HPDE6-E6E7 (cell line): ENCODE data around the gene CAST.
A peak's percentile ranks its signal among the peaks of the same experiment; 100 is the strongest.

Experiments
- DNase-seq: peaks from one replicate; pipeline ENCODE4 v3.0.0; 2011; ENCODE audit warnings: missing footprints; ENCODE audit errors: extremely low spot score

Gene CAST

DNA sequence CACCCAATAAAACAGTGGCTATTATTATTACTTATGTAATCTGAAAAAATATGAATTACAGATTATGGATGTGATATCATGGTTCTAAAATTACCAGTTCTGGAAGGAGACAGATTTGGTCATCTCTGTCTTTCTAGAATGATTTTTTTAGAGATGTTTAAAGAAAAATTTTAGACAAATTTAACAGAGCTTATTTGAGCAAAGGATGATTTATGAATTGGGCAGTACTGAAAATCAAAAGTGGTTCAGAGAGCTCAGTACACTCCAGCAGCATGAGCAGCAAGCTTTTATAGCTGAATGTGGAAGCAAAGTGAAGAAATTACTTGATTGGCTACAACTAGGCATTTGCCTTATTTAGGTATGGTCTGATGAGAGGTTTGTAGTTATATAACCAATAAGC is 11.0 kb downstream of the CAST start:
- no peak for DNase-seq

DNA sequence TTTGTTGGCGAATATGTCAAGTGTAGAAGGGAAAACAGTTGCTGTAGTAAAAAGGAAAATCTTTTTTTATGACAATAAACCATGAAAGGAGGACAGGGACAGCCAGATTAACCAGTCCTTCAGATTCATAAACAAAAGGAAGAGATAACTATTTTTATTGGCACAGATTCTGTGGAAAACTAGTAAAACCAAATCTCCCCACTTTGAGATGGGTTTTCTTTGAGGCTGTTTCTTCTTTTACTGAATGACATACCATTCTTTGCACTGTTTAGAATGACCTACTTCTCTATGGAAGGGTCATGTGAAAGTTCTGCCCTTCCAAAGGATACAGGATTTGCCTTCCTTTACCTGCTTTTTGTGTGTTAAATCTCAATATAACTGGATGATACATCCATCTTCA is 13.7 kb downstream of the CAST start:
- no peak for DNase-seq

DNA sequence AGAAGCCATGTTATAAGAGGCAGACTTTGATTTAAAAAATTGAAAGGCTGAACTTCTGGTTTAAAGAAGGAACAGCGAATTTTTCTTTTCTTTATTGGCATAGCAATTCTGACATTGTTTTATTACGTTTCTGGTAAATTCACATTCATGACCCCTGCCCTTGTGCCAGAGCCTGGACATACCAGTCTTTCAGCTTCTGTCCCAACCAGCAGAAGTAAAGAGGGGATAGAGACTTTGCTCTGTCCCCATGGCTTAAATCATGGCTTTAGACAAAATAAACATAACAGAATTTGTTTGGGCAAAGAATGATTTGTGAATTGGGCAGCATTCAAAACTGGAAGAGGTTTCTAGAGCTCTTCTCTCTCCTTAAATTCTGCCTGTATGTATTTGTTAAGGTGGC is 15.3 kb downstream of the CAST start:
- DNase-seq: no peak

DNA sequence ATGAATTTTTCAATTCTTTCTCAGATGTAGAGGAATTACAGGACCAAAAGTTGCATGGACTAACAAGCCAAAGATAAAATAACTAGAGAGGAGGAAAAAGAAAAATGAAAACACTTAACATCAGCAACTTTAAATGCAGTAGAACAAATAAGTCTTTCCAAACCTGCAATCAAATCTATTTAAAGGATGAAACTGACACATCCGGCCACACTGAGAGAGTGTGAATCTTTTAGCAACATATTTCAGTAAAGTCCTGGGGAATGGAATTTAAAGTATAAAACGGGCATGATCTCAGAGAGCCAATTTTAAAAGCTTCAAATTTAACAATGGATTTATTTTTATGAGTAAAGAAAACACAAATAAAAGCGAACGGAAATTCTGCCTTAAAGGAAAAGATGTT is 17.1 kb downstream of the CAST start:
- no peak for DNase-seq

DNA sequence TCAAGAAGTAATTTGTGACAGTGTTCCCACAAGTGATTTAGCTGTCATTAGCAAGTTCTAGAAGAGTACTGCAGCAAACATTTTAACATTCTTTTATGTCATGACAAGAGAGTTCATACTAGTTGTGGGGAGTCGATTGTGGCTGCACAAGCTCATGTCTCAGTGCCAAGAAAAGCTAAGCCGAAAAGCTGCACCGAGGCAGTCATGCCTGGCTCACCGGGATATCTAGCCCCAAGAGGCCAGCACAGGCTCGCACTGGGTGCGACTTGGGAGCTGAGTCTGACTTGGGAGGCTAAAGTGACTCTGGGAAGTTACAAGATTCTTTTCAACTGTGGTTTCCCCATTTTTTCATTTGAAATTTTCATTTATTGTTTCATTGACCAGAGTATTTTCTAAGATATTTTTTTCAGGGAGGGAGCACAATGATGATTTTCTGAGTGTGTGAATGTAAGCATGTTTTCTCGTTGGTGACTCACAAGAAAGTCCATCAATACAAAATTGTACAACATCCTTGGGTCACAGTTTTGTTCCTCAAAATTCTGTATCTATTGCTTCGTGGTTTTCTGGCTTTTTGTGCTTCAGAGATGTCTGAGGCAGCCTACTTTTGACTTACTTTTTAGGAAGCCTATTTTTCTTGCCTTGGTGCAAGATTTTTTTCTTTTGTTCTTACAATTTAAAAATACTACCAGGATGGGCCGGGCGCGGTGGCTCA is 18.7 kb downstream of the CAST start:
- no peak for DNase-seq

DNA sequence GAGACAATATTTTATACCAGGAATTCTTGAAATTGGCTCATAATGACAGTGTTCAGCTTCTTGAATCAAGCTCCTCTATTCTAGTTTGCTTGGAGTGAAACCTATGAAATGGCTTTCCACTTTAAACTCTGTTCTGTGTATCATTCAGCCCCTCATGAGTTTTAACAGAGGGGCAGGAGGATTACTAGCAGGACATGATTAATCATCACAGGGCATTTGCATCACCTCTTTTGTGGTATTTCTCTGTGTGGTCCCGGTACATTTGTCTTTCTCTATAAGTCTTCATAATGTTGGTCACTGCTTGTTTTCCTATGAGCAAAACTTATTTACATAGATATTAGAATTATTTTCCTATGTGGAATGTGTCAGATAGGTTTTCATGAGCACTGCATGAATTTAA is 21.2 kb downstream of the CAST start:
- no peak for DNase-seq

DNA sequence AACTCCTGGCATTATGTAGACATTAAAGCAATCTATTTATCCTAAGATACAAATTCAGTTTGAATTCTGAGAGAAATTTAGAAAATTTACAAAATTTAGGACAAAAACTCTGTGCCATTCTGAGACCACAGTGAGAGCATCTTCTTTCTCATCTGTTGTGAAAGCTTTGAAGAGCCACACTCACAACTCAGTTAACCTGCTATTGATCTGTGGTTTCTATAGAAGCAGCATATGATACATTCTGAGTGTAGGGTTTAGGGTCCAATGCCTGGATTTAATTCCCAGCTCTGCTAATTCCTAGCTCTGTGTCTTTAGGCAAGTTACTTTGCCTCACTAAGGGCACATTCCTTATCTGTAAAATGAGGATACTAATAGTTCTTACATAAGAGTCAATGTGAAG is 21.6 kb downstream of the CAST start:
- no peak for DNase-seq

DNA sequence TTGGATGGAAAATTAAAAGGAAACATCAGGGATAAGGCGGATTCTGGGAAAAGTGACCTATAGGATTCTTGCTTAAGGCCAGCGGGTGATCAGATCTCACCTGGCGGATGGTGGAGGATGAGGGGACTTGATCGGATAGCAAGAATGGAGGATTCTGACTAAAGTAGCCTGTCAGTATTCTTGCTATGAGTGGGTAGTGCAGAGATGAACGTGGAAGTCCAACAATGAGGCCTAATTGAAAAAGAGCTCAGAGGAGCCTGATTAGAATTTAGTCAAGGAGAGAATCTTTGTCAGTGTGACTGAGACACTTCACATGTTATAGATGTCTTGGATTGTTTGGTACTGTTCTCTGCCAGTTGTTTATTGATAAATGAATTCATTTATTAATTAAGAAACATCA is 24.9 kb downstream of the CAST start:
- no peak for DNase-seq

DNA sequence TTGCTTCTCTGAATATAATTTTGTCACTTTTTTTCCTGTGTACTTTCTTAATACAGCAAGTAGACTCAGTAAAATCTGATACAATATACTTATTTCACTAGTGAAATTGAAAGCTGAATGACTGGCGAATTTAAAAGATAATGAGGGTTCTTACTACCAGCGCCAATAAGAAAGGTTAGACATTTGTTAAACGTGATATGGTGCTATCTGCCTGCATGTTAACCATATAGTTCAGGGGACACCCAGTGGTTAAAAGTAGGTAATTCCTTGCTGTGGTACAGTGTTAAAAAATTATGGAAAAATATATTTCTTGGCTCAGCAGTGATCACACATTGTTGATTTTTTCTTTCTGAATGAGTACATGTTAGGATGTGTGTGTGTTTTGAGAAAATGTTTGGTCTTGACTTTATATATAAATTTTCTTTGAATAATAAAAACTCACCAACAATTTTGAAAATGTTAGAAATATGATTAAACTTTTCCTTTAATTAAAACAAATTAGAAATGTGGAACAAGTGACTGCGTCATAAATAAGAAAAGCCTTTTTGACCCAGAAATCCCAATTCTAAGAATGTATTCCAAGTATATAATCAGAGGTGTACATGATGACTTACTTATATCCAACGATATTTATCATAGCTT is 25.8 kb downstream of the CAST start:
- no peak for DNase-seq

DNA sequence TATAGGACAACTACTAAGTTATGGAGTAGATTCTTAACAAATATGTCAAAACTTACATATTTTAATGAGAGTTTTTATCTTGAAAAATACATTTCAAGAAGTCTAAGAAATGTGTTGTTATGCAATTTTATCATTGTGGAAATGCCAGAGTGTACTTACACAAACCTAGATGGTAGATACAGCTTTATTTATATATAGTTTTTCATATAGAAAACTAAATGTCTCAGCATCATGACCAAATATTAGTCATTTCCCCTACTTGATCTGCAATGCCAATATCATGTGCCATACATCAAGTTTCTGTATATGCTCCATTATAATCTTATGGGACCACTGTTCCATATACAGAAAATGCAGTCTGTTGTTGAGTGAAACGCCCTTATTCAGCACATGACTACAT is 28.7 kb downstream of the CAST start:
- no peak for DNase-seq

DNA sequence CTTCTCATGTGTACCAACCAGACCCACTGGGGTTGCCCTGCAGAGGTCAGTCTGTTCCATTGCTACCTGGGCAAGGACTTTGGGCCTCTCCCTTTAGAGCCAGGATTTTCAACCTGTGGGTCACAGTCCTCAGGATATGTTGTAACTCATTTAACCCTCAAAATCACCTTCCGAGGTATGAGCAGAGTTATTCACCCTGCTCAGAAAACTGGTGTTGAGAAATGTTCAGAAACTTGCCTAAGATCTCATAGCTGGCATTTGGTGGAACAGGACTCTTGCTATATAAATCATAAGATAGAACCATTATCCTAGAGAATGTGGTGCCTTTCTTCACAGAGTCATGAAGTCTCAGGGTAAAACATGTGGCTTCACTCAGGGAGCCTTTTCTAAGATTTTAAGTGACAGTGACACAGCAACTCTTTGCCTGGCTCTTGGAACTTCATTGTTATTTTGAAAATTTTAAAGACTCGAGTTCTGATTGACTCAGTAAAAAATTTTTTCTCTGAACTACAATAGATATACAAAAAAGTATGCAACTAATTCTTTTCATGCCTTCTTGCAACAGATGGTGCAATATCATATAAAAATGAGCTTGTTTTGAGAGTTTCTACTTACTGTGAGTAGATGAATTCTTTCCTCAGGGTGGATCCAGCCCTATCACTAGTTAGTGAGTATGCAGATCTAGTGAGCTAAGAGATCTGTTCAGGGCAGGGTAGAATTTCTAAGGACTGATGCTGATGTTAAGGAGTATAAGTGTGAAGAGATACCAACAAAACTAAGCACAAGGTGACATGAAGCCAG is 29.5 kb downstream of the CAST start:
- DNase-seq: no peak

DNA sequence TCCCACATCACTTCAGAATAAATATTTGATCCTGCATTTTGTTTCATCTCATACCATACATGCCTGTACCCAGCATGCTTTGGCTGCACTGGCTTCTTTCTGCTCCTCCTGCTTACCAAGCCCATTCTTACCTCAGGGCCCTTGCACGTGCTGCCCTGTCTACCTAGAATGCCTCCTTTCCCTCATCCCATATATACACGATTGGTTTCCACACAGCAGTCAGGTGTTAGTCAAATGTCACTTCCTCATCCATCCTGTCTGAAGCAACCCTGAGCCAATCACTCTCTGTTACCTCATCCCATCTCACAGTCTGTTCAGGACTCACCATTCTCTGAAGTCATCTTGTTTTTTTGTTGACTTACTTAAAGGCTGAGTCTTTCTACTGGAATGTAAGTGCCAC is 30.3 kb downstream of the CAST start:
- no peak for DNase-seq

DNA sequence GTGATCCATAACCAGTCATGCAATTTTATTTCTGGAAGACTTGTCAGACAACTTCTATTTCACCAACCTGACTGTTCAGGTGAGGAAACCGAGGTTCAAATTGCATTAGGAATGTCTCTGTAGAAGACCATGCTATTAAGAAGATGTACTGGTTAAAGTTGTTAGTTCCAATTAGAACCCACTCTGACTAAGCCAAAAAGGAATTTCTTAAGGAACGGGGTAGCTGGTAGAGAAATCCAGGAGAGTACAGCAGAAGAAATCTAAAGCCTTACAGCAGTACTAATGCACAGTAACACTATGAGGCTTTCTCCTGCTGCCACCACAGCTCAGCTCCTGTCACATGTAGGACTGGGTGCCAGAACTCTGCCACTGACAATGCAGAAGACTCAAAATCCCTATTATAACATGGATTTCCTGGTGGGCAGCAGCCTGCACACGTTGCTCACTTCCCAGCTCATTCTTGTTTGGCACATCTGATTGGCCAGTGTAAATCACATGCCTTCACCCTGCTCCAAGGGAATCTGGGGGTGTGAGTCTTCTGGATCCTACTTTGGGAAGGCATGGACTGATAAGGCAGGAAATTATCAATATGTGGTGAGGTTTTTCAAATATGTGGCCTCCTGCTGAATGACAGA is 37.1 kb downstream of the CAST start:
- DNase-seq: no peak

DNA sequence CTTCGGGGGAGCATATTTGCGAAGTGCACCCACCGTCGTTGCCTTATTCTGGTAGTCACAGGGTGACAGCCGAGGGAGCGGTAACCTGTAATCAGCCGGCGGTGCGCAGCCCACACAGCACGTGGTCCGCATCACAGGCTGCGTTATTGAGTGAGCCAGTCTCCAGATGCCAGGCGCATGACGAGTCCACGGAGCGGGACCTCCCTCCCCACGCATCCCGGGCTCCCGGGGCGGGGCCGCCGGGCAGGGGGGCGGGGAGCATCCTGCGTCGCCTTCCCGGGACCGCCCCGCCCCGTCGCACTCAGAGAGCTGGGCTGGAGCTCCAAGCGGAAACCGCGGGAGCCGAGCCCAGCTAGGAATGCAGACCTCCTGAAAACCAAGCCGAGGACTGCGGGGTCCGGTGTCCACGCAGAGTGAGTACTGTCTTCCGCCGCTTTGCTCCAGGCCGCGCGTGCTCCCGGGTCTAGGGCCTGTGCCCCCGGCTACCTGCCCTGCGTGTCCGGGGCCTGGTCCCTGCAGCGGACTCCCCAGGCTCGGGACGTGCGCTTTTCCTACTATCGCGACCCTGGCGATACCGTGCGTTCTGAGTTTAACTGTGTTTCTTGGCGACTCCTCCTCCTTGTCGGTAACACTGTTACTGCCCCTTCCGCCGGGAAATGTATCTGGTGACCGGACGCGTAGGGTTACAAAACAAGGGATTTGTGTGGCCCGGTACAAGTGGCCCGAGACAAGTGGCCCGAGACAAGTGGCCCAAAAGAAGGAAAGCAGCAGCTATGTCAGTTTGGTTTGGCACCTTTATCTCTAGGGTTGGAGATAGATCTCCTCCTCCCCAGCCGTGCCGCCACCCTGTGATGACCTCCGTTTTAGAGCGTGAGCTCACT is 40.6 kb downstream of the CAST start:
- peak; percentile 94 for DNase-seq

DNA sequence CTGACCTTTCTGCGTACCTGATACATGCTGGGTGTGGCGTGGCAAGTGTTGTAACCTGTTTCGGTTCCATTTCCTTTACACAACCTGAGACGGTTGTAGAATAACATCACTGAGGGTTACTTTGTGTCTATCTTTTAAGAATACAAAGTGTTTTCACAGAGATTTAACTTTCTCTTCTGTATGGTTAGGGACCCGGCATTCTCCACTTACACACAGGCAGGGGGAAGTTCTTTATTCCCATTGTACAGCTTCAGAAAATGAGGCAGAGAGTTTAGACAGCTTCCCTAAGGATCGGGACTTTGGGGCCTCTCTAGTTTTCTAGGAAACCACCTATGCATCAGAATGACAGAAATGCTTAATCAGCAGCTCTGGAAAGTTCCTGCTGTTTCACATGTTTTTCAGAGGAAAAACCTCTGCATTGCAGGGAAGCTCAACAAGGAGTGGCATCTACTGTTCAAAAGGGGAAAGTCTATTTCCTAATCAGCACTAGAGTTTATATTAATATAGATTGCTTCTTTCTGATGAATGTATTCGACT is 41.3 kb downstream of the CAST start:
- no peak for DNase-seq

DNA sequence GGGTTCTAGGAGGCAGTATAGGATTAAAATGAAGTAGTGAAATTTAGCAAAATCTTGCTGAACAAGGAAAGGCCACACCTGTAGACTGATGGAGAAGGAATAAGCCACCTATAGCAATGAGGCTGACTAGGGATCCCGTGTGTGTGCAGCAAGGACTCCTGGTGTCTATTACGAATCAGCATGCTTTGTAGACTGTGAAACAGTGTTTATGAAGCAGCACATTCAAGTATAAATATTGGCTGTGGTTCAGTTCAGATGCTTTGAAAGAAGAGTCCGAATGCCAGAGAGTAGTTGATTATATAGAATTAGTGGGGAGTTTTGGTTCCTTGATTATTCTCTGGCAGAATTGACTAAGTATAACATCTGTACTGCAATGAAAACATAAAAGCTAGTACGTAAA is 41.8 kb downstream of the CAST start:
- DNase-seq: no peak

DNA sequence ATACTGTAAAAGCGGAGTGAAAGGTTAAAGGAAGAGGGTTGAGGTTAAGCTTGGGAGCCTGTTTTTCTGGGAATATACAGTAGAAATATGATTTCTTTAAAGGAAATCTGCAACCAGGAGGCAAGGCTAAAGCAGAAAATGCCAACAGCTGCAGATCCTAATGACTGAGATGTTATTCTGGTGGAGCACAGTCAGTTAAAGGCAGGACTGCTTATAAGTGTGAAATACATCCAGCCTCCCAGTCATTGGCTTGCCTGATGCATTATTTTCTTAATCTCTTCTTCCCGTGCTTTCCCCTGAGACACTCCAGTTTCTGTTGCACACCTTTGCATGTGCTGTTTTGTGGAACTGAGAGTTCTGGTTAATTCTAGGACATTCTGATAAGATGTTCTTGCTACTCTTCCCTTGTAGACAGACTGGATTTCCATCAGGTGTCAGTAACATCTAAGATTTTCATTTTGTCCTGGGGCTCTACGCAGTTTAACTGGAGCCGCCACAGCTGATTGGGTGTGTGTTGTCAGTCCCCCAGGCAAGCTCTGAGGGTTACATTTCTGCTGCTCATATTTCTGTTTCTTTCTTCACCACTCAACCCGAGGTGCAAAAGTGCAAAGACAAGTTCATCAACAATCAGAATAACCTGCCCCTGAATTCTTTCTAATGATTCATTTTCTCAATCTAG is 44.4 kb downstream of the CAST start:
- DNase-seq: no peak

DNA sequence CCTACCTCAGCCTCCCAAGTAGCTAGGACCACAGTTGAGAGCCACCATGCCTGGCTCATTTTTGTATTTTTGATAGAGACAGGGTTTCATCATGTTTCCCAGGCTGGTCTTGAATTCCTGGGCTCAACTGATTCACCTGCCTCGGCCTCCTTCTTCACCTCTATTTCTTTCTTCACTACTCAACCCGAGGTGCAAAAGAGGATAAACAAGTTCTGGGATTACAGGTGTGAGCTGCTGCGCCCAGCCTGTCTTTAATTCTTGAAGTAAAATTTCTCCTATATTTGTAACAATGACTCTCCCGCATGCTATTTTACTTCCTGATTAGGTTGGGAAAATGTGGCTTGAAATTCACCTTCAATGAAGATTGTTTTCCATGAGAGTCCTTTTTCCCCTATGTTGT is 46.4 kb downstream of the CAST start:
- DNase-seq: no peak

DNA sequence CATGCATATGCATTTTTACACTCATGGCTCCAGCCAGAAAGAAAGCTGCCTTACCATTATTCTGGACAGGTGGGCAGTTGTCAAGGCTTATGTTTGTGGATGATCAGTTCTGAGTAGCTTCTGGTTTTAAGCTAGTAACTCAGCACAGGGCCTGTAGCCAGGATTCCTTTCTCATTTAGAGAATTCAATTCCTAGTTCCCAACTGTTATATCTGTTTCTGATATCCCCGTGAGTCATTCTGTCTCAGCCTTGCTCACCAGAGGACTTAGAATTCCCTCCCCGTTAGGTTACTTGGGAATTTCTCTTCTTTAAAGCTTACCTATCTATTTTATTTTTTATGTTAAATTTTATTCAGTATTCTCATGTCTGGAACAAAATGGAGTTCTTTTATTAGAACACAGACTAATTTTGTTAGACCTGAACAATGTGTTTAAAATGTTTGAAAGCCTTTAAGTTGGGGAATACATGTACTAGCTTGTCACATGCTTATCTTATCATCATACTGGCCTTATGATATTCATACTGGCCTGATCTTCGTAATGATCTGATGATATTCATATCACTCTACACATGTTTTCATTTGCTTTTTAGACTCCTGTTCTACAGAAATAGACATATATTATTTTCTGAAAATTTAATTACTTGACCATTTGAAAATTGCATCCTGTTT is 47.1 kb downstream of the CAST start:
- DNase-seq: no peak

DNA sequence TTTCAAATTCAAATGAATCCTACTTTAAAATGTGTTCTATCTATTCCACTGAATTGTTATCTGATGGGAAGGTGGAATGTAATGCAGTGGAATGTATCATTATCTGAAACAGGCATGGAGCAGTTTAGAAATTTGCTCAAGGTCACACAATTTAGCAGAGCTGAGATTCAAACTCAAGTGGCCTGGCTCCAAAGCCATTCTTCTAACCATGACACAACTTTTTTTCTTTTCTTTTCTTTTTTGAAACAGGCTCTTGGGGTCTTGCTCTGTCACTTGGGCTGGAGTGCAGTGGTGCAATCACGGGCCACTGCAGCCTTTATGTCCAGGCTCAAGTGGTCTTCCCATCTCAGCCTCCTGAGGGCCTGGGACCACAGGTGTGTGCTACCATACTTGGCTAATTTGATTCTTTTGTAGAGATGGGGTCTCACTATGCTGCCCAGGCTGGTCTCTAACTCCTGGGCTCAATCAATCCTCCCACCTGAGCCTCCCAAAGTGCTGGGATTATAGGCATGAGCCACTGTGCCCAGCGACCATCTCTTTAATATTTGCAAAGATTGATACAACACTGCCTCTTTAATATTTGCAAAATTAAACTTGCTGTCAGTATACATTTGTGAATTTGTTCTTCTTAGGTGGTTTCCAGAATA is 50.0 kb downstream of the CAST start:
- no peak for DNase-seq
